ENCODE measurements around the gene IL18RAP.

The IL18RAP gene

GRCh38 chr2:102478686-102479470, 55.9 kb downstream of the IL18RAP start:
- TF ChIP-seq, protein P1, sequence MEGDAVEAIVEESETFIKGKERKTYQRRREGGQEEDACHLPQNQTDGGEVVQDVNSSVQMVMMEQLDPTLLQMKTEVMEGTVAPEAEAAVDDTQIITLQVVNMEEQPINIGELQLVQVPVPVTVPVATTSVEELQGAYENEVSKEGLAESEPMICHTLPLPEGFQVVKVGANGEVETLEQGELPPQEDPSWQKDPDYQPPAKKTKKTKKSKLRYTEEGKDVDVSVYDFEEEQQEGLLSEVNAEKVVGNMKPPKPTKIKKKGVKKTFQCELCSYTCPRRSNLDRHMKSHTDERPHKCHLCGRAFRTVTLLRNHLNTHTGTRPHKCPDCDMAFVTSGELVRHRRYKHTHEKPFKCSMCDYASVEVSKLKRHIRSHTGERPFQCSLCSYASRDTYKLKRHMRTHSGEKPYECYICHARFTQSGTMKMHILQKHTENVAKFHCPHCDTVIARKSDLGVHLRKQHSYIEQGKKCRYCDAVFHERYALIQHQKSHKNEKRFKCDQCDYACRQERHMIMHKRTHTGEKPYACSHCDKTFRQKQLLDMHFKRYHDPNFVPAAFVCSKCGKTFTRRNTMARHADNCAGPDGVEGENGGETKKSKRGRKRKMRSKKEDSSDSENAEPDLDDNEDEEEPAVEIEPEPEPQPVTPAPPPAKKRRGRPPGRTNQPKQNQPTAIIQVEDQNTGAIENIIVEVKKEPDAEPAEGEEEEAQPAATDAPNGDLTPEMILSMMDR (IDR thresholded peaks at IDR 0.05; ENCODE audit: low read depth, low read length): no peak
- no peak for DNase-seq (ENCODE audit: extremely low read depth, low read depth)

DNA sequence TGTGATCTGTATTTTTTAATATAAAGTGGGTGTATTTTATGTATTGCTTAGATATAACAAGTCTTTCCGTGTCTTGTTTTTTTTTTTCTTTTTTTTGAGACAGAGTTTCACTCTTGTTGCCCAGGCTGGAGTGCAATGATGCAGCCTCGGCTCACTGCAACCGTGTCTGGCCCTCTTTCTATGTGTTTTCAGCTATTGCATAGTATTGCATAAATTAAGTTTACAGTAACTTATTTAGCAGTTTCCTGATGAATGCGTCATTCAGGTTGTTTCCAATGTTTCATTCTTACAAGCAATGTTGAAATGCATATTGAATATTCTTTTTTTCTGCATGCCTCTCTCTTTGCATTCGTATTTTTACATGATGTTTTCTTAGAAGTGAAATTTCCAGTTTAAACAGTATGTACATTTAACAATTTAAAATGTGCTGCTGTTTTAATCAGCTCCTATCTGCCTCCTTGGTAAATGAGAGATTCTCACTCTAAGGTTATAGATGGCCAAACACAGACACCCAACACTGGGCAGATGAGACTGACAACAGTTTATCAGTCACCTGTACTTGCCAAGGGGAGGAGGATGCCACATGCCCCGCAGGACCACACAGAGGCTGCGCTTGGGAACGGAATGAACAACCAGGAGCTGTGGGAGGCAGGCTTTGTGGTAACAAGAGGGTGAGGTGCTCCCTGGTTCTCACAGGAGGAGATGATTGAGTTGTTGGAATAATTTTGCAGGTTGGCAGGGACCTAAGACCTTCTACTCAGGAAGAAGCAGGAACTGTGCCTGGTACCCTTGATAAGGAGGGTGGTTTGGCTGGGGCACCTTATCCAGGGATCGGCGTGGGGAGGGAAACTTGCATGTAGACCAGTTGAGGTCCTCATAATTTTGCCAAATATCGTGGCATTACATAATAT, 57.6 kb downstream of the IL18RAP start:
- TF ChIP-seq, protein P1 (IDR thresholded peaks at IDR 0.05; ENCODE audit: low read depth, low read length): no peak
- no peak for DNase-seq (ENCODE audit: extremely low read depth, low read depth)

- TF ChIP-seq, protein P1 (IDR thresholded peaks at IDR 0.05; ENCODE audit: low read depth, low read length): no peak
- DNase-seq (ENCODE audit: extremely low read depth, low read depth): no peak
Observed at GRCh38 chr2:102481931-102482330, 59.0 kb downstream of the IL18RAP start.

DNA sequence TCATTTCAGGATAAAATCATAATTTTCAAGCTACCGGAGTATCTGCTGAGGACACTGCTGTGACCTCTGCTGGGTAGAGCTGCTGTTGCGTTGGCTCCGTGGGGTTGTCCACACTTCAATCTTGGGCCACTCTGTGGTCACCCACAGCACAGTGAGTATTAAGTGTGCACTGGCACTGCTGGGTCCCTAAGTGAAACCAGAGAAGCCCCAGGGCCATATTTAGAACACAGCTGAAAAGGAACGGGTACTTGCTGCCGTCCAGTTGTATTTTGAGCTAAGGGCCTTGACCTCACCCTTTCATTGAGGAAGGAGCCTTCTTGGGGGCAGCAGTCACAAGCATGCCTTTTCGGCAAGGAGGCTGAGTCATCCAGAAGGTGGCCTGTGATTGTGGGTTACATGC, 60.1 kb downstream of the IL18RAP start:
- DNase-seq (ENCODE audit: extremely low read depth, low read depth): no peak
- TF ChIP-seq, protein P1 (IDR thresholded peaks at IDR 0.05; ENCODE audit: low read depth, low read length): no peak

DNA sequence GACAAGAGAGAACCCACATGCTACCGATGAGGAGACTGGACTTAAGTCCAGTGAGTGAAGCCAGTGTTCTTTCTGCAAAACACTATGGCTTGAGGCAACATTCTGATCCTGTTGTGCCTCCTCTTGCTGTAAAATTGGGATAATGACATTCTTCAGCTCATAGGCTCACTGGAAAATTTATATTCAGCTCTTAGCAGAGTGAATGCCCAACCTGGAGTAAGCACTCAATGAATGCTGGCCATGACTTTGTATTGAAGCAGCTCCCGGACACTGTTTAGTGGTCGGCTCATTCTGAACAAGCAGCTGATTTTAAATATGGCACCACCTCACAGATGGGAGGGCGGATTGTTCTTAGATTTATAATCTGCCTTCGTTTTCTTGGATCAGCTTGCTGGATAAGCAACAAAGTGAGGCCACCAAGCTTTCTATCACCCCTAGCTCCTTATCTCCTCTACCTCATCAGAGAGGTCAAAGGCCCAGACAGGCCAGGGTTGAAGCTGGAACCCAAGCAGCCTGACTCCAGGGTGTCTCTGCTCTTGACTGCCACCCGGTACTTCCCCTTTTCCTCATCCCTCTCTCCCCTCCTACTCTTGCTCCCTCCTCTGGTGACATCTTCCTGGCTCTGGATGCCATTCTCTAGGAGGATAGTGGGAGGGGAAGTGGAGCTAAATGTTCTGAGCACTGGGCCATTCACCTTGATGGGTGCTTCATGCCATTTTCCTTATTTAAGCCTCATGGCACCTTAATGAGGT, 61.5 kb downstream of the IL18RAP start:
- DNase-seq (ENCODE audit: extremely low read depth, low read depth): no peak

DNA sequence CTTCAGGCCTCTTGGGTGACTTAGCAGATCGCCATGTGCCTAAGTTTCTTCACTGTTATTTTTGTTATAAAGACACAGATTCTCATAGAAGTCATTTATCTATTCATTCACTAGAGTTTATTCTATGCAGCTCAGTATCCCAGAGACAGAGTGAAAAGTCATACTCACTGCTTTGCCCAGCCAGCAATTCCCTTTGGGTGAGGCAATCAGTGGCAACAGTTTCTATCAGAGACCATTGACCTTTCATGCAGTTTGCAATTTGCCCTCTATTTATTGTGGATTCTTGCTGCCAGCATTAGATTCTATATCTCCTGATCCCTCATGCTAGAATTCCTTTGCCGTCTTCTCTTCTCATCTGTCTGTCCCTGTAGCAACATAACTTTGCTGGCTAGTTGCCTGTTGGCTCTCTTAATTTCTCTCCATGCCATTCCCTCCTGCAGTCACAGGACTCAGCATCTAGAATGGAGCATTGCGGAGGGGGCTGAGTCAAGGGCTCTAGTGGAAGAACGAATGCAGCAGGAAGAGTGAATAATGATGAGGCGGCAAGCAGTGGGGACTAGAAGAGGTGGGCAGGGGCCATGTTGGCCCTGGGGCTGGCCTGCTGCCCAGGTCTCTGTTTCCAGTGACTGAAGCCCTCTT, 62.3 kb downstream of the IL18RAP start:
- DNase-seq (ENCODE audit: extremely low read depth, low read depth): no peak
- TF ChIP-seq, protein P1 (IDR thresholded peaks at IDR 0.05; ENCODE audit: low read depth, low read length): no peak

More for the DNA sequence above, 61.5 kb downstream of the IL18RAP start:
- TF ChIP-seq, protein P1 (IDR thresholded peaks at IDR 0.05; ENCODE audit: low read depth, low read length): no peak
